ENCODE data around the gene MTCH2.

Gene MTCH2

DNA sequence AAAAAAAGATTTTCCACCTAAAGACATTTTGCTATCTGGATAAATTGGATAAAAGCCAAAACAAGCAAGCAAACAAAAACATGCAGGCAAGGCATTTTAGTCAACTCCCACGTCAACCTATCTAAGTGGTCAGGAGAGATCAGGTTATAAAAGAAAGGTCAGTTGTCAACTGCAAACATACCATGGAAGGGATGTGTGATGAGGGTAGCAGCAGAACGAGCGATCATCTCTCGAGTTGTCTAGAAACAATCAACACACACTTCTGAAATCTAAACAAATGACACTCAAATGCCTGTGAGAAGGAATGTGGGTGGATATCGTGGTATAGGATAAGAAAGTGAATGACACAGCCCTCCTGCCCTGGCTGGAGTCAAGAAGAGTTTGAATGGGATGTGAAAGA is 10.9 kb downstream of the MTCH2 start:
- FAIRE-seq (no peak), DNase-seq (ENCODE audit: insufficient read length, low spot score) (no peak)
- TF ChIP-seq, protein P1, sequence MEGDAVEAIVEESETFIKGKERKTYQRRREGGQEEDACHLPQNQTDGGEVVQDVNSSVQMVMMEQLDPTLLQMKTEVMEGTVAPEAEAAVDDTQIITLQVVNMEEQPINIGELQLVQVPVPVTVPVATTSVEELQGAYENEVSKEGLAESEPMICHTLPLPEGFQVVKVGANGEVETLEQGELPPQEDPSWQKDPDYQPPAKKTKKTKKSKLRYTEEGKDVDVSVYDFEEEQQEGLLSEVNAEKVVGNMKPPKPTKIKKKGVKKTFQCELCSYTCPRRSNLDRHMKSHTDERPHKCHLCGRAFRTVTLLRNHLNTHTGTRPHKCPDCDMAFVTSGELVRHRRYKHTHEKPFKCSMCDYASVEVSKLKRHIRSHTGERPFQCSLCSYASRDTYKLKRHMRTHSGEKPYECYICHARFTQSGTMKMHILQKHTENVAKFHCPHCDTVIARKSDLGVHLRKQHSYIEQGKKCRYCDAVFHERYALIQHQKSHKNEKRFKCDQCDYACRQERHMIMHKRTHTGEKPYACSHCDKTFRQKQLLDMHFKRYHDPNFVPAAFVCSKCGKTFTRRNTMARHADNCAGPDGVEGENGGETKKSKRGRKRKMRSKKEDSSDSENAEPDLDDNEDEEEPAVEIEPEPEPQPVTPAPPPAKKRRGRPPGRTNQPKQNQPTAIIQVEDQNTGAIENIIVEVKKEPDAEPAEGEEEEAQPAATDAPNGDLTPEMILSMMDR (IDR thresholded peaks at IDR 0.05; ENCODE audit: insufficient read depth, missing control alignments), result no peak

DNA sequence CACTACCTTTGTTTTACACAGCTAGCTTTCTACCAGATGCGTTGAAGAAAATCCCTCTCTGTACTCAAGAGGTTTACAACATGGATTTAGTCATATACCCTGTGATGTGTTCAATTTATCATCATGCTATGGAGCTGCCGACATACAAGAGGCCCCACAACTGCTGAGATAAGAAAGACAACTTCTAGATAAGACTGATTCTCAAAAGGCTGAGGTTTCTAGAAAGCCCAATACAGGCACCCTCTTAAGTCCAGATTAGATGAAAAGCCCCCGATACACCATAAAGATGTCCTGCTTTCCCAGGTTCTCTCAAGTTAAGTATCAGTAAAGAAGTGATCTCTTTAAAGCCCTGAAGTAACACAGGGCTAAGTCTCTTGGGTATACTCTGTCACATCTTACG is 14.3 kb downstream of the MTCH2 start:
- DNase-seq (ENCODE audit: insufficient read length, low spot score) (no peak), FAIRE-seq (no peak)
- TF ChIP-seq, protein P1 (IDR thresholded peaks at IDR 0.05; ENCODE audit: insufficient read depth, missing control alignments), result no peak

DNA sequence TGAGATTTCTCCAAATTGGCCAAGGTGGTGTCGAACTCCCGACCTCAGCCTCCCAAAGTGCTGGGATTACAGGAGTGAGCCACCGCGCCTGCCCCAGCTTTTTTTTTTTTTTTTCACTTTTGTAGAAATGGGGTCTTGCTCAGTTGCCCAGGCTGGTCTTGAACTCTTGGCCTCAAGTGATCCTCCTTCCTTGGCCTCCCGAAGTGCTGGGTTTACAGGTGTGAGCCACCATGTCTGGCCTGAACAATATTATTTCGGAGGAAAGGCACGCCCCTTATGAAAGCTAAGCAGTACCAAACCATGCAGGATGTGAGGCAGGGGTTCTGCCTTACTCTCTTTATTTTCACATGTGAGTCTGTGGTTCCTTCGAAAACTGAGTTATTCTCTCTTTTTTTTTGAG is 16.1 kb downstream of the MTCH2 start:
- TF ChIP-seq, protein P1 (IDR thresholded peaks at IDR 0.05; ENCODE audit: insufficient read depth, missing control alignments), result no peak
- no peak for DNase-seq (ENCODE audit: insufficient read length, low spot score)
- no peak for FAIRE-seq

DNA sequence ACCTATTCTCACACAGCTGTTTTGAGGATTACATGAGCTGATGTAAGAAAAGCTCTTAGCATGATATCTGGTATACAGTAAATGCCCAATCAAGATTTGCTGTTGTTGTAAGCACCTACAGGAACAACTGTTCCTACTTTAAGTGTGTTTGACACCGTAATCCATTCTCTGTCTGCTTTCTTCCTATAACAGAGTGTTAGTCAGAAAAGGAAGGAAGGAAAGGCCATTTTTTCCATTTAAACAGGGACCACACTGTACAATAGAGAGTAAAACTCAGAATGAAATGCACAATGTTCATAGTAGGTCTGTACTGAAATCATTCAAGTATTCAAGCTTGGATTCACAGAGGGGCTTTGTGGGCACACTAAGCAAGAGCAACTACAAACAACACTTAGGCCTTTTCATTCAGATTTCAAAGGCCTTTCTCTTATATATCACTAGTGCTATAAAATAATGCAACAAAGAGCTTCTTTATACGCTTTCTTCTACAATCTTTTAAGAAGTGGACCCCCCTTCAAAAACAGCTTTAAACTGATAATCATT is 21.5 kb downstream of the MTCH2 start:
- FAIRE-seq (peak; percentile 77), DNase-seq (ENCODE audit: insufficient read length, low spot score) (no peak)
- TF ChIP-seq, protein P1 (IDR thresholded peaks at IDR 0.05; ENCODE audit: insufficient read depth, missing control alignments), result no peak

DNA sequence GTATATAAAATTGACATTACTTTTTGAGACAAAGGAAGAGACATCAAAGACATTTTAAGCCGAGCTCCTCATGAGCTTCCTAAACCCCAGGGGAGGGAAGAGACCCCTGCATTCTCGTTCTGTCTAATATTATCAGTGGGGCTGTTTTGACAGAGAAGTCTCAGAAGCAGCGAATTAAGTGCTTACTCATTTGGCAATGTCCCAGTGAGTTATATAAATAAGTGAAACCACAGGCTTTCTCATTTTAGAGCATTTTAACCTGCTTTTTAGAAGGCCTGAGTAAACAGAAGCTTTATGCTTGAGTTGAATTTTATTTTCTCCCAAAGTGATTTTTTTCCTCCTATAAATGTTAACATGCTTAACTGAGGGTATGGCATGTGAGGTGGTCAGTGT is 24.9 kb downstream of the MTCH2 start:
- FAIRE-seq, result no peak
- TF ChIP-seq, protein P1 (IDR thresholded peaks at IDR 0.05; ENCODE audit: insufficient read depth, missing control alignments), result no peak
- no peak for DNase-seq (ENCODE audit: insufficient read length, low spot score)

DNA sequence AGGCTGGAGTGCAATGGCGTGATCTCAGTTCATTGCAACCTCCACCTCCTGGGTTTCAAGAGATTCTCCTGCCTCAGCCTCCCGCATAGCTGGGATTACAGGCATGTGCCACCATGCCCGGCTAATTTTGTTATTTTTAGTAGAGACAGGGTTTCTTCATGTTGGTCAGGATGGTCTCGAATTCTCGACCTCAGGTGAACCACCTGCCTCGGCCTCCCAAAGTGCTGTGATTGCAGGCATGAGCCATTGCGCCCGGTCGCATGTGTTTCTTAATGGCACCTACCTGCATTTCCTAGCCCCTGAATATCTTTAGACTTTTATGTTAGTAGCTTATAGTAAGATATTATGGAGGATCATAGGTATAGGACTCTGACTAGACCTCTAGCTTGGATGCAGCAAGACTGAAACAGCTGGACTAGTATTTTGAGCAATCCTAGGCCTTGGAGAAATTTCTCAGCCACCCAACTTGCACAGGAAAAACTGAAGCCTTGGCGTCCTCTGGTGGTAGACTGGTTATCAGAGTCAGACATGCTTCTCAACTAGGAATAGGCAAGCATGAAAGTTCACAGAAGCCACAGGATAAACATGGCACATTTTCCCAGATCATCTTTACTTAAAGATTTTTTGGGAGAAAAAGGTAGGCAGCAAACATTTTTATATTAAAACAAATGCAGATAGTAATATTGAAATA is 25.5 kb downstream of the MTCH2 start:
- DNase-seq (ENCODE audit: insufficient read length, low spot score), result peak; percentile 56
- TF ChIP-seq, protein P1 (IDR thresholded peaks at IDR 0.05; ENCODE audit: insufficient read depth, missing control alignments), result peak; percentile 94

DNA sequence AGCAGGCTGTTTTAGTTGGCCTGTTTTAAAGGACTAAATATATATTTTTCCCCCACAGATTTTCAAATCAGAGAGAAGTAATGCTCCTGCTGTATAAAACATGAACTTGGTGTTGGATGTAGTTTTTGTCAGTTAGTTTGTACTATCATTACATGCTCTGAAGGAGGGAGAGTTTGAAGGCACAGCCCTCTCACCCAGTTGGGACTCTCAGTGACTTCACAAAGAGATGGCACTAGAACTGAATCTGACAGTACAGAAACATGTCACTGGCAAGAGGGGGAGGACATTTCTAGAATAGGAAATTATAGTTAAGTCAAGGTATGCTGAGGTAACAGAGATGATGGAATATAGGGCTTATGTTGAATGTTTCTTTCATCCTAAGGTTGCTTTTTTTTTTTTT is 27.1 kb downstream of the MTCH2 start:
- TF ChIP-seq, protein P1 (IDR thresholded peaks at IDR 0.05; ENCODE audit: insufficient read depth, missing control alignments), result no peak
- DNase-seq (ENCODE audit: insufficient read length, low spot score), result no peak
- no peak for FAIRE-seq

More for the DNA sequence above, 25.5 kb downstream of the MTCH2 start:
- FAIRE-seq, result no peak

Measured in D721Med (cell line).